HT1080 (cell line): ENCODE data around the gene CPOX. TPM values are rescaled to one million over a fixed set of nuclear protein-coding genes. Genes with fewer than 3 reads are reported as not detected.
A peak's percentile ranks its signal among the peaks of the same experiment; 100 is the strongest.
"Not testable (repeated sequence)": the region's sequence is repeated elsewhere in the genome, so short reads cannot be mapped to it uniquely, and the experiment has no call there.

Experiments
- DNase-seq: peaks from one replicate; pipeline ENCODE4 v3.0.0-alpha.2; 2015; ENCODE audit warnings: low read depth
- total RNA-seq: library from RNA; depleted of rRNA; stranded (reverse); fragments of >200 nt; shearing (Covaris generic); gene quantifications from 2 replicates; pipeline ENCODE4 v1.2.3, GENCODE V29; 2014

CPOX gene
- total RNA-seq, 1 experiment from 2014 or later = 50.0 TPM

DNA sequence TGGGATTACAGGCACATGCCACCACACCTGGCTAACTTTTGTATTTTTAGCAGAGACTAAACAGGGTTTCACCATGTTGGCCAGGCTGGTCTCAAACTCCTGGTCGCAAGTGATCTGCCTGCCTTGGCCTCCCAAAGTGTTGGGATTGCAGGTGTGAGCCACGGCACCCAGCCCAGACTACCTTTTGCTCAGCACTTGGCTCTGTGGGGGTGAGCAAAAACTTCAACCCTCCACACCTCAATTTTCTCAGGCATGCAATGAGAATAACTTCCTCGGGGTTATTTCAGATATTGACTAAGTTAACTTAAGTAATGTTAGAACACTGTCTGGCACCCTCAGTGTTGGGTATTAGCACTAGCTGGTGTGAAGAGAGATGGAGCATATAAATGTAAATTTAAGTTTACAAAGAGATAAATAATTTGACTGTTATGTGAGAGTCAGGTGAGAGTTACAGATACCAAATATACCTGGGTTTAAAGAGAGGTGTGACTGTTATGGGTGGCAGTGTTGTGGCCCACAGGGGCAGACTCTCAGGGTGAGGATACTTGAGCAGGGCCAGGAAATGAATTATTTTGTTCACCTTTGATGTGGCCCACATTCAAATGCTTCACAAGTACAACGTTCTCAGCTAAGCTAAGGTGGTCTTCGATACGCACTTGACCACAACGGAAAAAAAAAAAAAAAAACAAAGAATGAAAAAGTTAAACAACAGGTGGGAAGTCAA lies 29.0 kb downstream of the CPOX start:
- no peak for DNase-seq

DNA sequence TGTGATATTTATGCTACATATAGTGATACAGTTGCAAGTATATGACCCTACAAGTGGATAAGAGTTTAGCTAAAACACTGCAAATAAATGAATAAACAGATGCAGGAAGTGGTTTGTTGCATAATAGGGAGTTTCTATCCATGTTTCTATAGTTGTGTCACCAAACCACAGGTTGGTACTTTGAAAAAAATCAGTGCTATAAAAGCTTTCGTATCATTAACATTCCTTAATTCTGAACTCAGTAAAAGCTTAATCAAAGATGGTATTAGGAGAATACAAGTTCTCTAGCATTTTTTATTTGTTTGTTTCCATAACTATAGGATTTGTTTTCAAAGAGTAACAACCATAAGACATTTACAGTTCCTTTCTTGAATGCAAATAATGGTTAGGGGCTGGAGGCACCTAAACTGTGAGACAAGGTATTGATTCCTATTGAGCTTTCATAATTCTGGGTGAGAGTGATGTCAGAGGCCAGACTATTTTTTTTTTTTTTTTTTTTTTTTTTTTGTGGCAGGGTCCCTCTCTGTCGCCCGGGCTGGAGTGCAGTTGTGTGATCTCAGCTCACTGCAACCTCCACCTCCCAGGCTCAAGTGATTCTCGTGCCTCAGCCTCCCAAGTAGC lies 29.6 kb downstream of the CPOX start:
- DNase-seq = peak; percentile 78

DNA sequence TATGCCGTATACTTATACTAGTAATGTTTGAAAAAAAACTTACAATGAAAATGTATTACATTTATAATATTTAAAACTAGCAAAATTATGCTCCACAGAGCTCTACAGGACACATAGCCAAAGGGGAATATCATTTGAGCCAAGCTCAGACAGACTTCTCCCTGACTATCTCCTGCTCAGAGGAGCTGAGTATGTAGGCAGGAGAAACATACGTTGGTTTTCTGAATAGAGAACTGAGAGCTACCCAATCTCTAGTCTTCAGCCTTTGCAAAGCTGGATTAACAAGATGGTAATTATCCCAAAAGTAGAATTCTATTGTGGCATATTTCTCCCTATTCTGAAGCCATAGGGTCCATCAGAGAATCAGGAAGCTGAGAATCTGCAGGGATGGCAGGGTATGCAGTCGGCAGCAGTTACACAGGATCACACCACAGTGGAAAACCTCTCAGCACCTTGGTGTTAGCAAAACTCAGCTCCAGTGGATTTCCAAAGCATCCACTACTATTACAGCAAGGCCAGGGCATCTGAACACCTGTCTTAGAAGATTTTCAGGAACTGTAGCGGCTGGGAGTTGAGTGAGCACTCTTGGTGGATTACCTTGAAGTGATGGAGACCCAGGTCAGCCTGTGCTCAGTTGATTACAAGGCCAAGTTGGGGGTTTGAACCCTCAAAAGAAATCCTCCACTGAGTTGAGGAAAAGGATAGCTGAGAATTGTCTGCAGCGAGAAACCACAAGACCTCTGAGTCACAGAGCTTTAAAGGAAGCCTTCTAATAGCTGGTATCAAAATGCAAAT lies 31.5 kb downstream of the CPOX start:
- peak; percentile 54 for DNase-seq

GRCh38 chr3:98560911-98561310 lies 32.5 kb downstream of the CPOX start:
- no peak for DNase-seq

GRCh38 chr3:98559769-98560168 lies 33.6 kb downstream of the CPOX start:
- DNase-seq = not testable (repeated sequence)

DNA sequence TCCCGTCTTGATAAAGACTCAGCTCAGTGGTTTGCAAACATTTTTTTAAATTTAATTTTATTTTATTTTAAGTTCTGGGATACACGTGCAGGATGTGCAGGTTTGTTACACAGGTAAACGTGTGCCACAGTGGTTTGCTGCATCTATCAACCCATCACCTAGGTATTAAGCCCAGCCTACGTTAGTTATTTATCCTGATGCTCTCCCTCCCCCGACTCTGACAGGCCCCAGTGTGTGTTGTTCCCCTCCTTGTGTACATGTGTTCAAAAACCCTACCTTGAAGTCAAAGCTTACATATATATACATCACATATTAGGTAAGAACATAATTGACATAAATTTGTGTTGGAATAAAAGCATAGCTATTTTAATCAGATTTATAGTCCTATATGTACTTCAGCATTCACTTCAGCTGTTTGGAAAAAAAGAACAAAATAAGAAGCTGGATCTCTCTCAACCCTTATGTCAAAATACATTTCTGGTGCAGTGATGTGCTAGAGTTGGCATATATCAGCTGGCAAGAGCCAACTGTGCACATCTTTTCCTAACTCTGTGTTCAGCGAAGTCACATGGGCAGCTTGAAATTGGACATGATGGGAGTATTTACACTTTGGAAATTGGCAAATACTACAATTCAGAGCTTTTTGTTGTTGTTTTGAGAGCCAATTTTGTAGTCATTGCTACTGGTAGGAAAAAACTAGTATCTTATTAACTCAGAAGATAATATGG lies 35.1 kb downstream of the CPOX start:
- DNase-seq = no peak

DNA sequence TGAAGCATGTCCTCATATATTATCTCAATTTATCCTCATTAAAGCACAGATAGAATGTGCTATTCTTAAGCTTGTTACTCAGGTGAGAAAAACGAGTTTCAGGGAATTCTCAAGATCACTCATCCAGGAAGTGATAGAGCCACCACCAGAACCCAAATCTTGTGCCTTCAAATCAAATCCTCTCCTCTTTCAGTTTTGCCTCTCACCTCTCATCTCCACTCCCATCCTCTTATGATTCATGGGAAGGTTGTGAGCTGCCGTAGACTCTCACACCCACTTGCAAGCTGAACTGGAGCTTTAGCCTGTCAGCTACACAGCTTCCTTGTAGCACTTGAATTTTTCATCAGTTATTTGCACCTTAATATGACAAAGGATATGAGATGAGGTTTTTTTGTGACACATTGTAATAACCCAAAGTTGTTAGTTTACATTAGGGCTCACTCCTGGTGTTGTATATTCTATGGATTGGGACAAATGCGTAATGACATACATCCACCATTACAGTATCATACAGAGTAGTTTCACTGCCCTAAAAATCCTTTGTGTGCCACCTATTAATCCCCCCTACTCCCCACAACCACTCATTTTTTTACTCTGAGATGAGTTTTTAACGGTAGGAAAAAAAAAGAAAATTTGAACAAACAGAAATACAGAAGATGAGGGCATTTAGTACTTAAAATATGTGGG lies 35.9 kb downstream of the CPOX start:
- no peak for DNase-seq

DNA sequence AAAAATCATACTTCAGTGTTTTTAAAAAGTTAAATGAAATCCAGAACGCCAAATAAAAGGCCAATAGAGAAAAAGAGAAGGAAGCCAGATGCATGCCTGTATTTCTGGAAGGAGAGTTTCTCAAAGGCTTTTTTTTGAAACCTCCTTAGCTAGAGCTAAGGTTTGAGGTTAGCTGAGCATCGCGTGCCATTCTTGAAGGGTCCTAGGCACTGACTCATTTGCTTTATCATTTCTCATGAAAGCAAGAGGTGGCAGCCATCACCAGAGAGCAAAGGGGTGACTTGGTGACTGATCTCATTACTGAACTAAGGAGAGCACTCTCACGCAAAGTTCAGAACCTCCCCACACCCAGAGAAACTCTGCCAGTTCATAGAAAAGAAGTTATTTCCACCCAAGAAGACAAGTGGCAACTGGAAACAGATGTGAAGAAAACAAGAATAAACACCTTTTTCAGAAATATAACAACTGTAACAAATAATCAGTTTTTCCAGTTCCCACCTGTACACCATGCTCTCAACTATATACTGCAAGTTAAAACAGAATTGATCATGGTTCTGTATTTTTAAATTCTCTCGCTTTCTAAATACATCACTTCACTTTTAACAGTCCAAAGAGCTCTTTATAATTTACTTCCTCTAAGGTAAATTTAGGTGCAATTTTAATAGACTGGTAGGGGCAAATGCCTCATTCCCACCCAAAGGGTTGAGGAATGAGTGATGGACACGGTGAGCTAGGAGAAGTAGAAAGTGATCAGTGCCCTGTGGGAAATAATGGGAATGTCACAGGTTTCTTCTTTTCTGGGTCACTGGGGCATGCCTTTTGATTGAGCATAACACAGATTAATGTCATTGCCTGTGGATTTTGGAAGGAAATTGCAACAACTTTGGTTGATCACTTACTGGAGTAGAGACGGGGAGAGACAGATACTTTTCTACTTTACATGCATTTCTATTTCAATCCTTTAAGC lies 37.0 kb downstream of the CPOX start:
- no peak for DNase-seq

DNA sequence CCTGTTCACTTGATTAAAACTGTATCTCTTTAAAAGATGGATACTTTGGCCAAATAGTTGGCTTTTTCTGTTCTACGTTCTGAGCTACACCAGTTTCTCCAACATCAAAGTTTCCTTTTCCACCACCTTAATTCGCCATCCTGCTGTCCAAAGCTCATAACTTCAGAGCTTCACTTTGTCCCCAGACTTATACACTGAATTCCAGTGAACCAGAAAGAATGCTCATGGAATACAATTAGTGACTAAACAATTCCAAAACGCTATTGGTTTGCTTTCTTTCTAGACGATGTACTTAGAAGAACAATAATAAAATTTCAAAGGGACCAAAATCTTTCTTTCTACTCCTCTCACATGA lies 38.4 kb downstream of the CPOX start:
- no peak for DNase-seq

DNA sequence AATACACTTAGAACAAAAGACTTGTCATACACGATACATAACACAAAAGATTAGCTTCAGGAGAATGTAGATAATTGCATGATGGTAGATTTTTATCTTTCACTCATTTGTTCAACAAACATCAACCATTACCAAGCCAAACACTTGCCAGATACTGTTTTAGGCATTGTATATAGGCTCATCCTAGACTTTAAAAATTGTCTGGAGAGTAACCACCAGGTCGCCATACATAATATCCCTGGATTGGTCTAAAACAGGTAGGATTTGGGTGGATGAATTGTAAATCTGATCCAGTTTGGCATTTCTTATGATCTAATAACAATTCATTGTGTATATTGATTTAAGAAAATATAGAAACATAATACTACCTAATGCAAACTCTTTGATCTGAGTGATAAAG lies 38.8 kb downstream of the CPOX start:
- no peak for DNase-seq

GRCh38 chr3:98553753-98554152 lies 39.7 kb downstream of the CPOX start:
- no peak for DNase-seq

GRCh38 chr3:98553021-98553563 lies 40.3 kb downstream of the CPOX start:
- no peak for DNase-seq

GRCh38 chr3:98552232-98553020 lies 41.0 kb downstream of the CPOX start:
- no peak for DNase-seq

- DNase-seq = no peak
Measured at GRCh38 chr3:98551754-98552153, 41.7 kb downstream of the CPOX start.

- no peak for DNase-seq
Measured at GRCh38 chr3:98551236-98551635, 42.2 kb downstream of the CPOX start.

DNA sequence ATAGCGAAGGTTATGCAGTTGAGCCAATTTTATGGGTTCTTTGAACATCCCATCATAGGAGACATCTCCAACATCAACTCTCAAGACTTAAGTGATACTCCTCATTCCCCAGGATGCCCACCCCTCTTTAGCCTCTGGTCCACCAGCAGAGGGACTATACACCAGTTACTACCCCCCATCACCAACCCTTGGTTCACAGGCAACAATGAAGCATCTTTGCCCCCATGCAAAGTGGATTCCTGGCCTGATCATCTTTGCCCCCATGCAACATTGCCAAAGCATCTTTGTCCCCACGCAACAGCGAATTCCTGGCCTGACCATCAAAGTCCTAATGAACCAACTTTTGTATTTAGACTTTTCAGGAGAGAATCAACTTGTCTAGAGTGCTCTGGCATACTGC lies 42.6 kb downstream of the CPOX start:
- DNase-seq = no peak

GRCh38 chr3:98548544-98548943 lies 44.9 kb downstream of the CPOX start:
- DNase-seq = no peak

DNA sequence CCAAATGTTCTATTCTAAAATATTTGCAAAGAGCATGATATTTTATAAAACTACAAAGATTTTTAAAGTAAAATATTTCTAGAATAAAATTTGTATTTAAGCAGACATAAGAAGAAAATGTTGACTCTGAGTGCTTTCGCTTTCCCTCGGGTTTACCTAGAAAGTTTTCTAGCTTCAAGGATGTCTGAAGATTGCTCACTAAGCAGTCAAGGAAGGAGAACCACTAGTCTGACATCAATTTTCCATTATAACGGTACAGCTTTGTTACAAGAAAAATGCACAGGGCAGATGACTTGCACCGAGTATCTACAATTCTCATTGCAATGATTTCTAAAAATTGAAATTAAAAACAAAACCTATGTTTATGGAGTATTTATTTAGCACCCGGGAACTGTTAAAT lies 47.5 kb downstream of the CPOX start:
- no peak for DNase-seq

DNA sequence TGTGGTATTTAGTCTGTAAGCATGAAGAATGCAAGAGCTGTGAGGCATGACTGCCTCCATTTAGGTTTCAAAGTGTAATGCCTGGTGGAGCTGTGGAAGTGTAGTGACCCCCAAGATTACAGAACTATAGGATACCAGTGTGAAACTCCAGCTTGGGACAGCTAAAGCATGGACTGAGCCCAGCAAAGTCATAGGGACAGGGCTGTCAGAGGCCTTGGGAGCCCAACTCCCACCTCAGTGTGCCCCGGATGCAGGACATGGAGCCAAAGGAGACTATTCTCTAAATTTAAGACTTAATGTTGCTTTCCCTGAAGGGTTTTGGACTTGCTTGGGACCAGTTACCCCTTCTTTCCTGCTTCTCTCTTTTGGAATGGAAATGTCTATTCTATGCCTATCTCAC lies 50.8 kb downstream of the CPOX start:
- DNase-seq = no peak
